HepG2 (cell line): ENCODE measurements around the gene RBPJ. TPM values are rescaled to one million over a fixed set of nuclear protein-coding genes. Genes with fewer than 3 reads are reported as not detected.

ENCODE experiments used
- FOXA3 ChIP-seq: IDR thresholded peaks from 2 replicates; pipeline ENCODE4 v1.6.1; 2016; ENCODE audit warnings: missing genetic modification reagents, missing compliant biosample characterization
- YY1 ChIP-seq: IDR thresholded peaks from 2 replicates; pipeline ENCODE4 v1.6.1; 2011; ENCODE audit warnings: low read length, low read depth, moderate library complexity, mild to moderate bottlenecking; ENCODE audit not compliant: insufficient read depth, insufficient replicate concordance
- polyA plus RNA-seq, 8 experiments: library from polyadenylated mRNA; depleted of rRNA in 3 of 8; stranded (reverse) in 7 of 8; unstranded in 1 of 8; fragments of >200 nt; fragmentation: Illumina TruSeq in 4 of 8; extraction: Trizol in 4 of 8; gene quantifications; 2 replicates each; pipeline versions ENCODE4 v1.2.1 to v1.2.3, GENCODE V29; 2011 to 2016; ENCODE audit warnings: low read depth in 4 of 8, missing spikeins in 1 of 8, mixed read lengths in 1 of 8; ENCODE audit not compliant: insufficient read depth in 1 of 8
- total RNA-seq, 5 experiments: library from RNA; depleted of rRNA; stranded (reverse); fragments of >200 nt; fragmentation: Illumina TruSeq; extraction: Trizol; gene quantifications; 2 replicates each; pipeline ENCODE4 v1.2.3, GENCODE V29; 2016; ENCODE audit warnings: low read depth in 1 of 5
- TF ChIP-seq, protein P1 (sequence below), 2 experiments: fragments of 450-650 bp in 1 of 2; sonication (generic) in 1 of 2; formaldehyde crosslinking in 1 of 2; IDR thresholded peaks; 2 replicates each; pipeline versions ENCODE4 v1.6.1 to v1.8.0; 2016 to 2022; ENCODE audit warnings: antibody characterized with exemption in 1 of 2, mild to moderate bottlenecking in 1 of 2, missing genetic modification reagents in 1 of 2
- TF ChIP-seq, protein P2 (sequence below): sonication (generic); formaldehyde crosslinking; IDR thresholded peaks from 2 replicates; pipeline ENCODE4 v1.5.0; 2020; ENCODE audit warnings: mild to moderate bottlenecking, missing genetic modification reagents

Gene RBPJ
- total and polyA plus RNA-seq, 2 of the 13 experiments (the other 11 are each of a cell fraction or from before 2014, with no cell fraction given), result 25.9 to 33.2 TPM

DNA sequence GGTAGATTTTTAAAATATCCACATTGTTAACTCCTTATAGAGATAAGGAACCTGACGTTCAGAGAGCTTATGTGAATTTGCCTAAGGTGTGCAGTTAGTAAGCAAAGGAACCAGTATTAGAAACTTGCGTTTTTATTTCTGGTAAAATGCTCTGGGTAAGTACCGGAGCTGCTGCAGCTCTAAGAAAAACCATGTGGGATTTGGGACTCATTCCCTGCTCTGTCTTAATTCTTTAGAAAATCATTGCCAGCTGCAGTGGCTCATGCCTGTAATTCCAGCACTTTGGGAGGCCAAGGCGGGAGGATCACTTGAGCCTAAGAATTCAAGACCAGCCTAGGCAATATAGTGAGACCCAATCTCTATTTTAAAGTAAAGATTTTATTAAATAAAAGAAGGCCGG, 163.7 kb downstream of the RBPJ start (continued):
- TF ChIP-seq, protein P1, sequence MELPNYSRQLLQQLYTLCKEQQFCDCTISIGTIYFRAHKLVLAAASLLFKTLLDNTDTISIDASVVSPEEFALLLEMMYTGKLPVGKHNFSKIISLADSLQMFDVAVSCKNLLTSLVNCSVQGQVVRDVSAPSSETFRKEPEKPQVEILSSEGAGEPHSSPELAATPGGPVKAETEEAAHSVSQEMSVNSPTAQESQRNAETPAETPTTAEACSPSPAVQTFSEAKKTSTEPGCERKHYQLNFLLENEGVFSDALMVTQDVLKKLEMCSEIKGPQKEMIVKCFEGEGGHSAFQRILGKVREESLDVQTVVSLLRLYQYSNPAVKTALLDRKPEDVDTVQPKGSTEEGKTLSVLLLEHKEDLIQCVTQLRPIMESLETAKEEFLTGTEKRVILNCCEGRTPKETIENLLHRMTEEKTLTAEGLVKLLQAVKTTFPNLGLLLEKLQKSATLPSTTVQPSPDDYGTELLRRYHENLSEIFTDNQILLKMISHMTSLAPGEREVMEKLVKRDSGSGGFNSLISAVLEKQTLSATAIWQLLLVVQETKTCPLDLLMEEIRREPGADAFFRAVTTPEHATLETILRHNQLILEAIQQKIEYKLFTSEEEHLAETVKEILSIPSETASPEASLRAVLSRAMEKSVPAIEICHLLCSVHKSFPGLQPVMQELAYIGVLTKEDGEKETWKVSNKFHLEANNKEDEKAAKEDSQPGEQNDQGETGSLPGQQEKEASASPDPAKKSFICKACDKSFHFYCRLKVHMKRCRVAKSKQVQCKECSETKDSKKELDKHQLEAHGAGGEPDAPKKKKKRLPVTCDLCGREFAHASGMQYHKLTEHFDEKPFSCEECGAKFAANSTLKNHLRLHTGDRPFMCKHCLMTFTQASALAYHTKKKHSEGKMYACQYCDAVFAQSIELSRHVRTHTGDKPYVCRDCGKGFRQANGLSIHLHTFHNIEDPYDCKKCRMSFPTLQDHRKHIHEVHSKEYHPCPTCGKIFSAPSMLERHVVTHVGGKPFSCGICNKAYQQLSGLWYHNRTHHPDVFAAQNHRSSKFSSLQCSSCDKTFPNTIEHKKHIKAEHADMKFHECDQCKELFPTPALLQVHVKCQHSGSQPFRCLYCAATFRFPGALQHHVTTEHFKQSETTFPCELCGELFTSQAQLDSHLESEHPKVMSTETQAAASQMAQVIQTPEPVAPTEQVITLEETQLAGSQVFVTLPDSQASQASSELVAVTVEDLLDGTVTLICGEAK (IDR thresholded peaks at IDR 0.05), result no peak
- TF ChIP-seq, protein P1 (CRISPR knock-in tag; IDR thresholded peaks at IDR 0.05), result no peak
- no peak for TF ChIP-seq FOXA3 (CRISPR knock-in tag)
- TF ChIP-seq, protein P2, sequence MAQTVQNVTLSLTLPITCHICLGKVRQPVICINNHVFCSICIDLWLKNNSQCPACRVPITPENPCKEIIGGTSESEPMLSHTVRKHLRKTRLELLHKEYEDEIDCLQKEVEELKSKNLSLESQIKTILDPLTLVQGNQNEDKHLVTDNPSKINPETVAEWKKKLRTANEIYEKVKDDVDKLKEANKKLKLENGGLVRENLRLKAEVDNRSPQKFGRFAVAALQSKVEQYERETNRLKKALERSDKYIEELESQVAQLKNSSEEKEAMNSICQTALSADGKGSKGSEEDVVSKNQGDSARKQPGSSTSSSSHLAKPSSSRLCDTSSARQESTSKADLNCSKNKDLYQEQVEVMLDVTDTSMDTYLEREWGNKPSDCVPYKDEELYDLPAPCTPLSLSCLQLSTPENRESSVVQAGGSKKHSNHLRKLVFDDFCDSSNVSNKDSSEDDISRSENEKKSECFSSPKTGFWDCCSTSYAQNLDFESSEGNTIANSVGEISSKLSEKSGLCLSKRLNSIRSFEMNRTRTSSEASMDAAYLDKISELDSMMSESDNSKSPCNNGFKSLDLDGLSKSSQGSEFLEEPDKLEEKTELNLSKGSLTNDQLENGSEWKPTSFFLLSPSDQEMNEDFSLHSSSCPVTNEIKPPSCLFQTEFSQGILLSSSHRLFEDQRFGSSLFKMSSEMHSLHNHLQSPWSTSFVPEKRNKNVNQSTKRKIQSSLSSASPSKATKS, result no peak
- no peak for TF ChIP-seq YY1

Other genes starting within 250 kb of the RBPJ start
- not detected in 2 replicates for gene CCKAR, start 169.5 kb downstream of the RBPJ start, total RNA-seq (2016; rRNA removed; fragmentation: Illumina TruSeq; extraction: Trizol)
- not detected in 2 replicates for gene CCKAR, start 169.5 kb downstream of the RBPJ start, polyA plus RNA-seq (2011; rRNA removed)